WTC11 (cell line): ENCODE data around the gene P2RX1. TPM values are rescaled to one million over a fixed set of nuclear protein-coding genes. Genes with fewer than 3 reads are reported as not detected.

ENCODE experiments used
- ATAC-seq: fragments of 200-7000 bp; cut with Tn5 transposase; 2 replicates; pipeline ENCODE4 v1.10.0; 2021; ENCODE audit warnings: mild to moderate bottlenecking, moderate library complexity
- CTCF ChIA-PET: fragments of 300-600 bp; sonication (Branson Sonifier 250); formaldehyde crosslinking; loops from one replicate; lab custom pipeline; 2021; ENCODE audit warnings: antibody characterized with exemption; lab: Charles Lee
- POLR2A ChIA-PET: fragments of 350-600 bp; sonication (Branson Sonifier 250); formaldehyde crosslinking; loops from one replicate; lab custom pipeline; 2021; ENCODE audit warnings: antibody characterized with exemption; lab: Charles Lee
- DNase-seq: peaks from one replicate; pipeline ENCODE4 v3.0.0; 2021; ENCODE audit warnings: low spot score
- H3K27ac Mint-ChIP-seq: 2 replicates; pipeline ENCODE4 v1.8.0; 2021; ENCODE audit warnings: mixed read lengths
- H3K27me3 Mint-ChIP-seq: 2 replicates; pipeline ENCODE4 v1.8.0; 2021; ENCODE audit warnings: low read depth, mild to moderate bottlenecking, moderate library complexity, mixed read lengths
- H3K36me3 Mint-ChIP-seq: 2 replicates; pipeline ENCODE4 v1.8.0; 2021; ENCODE audit warnings: mixed read lengths
- H3K4me1 Mint-ChIP-seq: 2 replicates; pipeline ENCODE4 v1.8.0; 2022; ENCODE audit warnings: mixed read lengths
- H3K4me3 Mint-ChIP-seq: 2 replicates; pipeline ENCODE4 v1.8.0; 2021; ENCODE audit warnings: mild to moderate bottlenecking, moderate library complexity, mixed read lengths
- H3K9me3 Mint-ChIP-seq: 2 replicates; pipeline ENCODE4 v1.8.0; 2021; ENCODE audit warnings: mixed read lengths
- AFF4 ChIP-seq: sonication (generic); formaldehyde crosslinking; IDR thresholded peaks from 2 replicates; pipeline ENCODE4 v1.8.1; 2023; ENCODE audit warnings: mild to moderate bottlenecking, missing genetic modification reagents, borderline replicate concordance
- CBFB ChIP-seq: sonication (generic); formaldehyde crosslinking; IDR thresholded peaks from 2 replicates; pipeline ENCODE4 v1.8.1; 2022; ENCODE audit warnings: mild to moderate bottlenecking, low read depth, missing genetic modification reagents
- CREB1 ChIP-seq: sonication (generic); formaldehyde crosslinking; IDR thresholded peaks from 2 replicates; pipeline ENCODE4 v1.8.0; 2023; ENCODE audit warnings: mild to moderate bottlenecking, missing genetic modification reagents
- CTCF ChIP-seq: fragments of 200-600 bp; IDR thresholded peaks from 2 replicates; pipeline ENCODE4 v1.8.0; 2022; ENCODE audit warnings: antibody characterized with exemption
- GTF2I ChIP-seq: fragments of 250-450 bp; sonication (Bioruptor Pico); conservative IDR thresholded peaks from 2 replicates; pipeline ENCODE4 v1.4.0; 2021; ENCODE audit warnings: mild to moderate bottlenecking
- JUN ChIP-seq: sonication (generic); formaldehyde crosslinking; IDR thresholded peaks from 2 replicates; pipeline ENCODE4 v1.8.0; 2023; ENCODE audit warnings: mild to moderate bottlenecking, missing genetic modification reagents
- KAT7 ChIP-seq: sonication (generic); formaldehyde crosslinking; IDR thresholded peaks from 2 replicates; pipeline ENCODE4 v1.8.1; 2023; ENCODE audit warnings: missing genetic modification reagents, mild to moderate bottlenecking, borderline replicate concordance
- NFYB ChIP-seq: sonication (generic); formaldehyde crosslinking; conservative IDR thresholded peaks from 2 replicates; pipeline ENCODE4 v1.8.0; 2022; ENCODE audit warnings: low read depth, missing genetic modification reagents
- ZNF121 ChIP-seq: sonication (generic); formaldehyde crosslinking; IDR thresholded peaks from 2 replicates; pipeline ENCODE4 v1.8.0; 2023; ENCODE audit warnings: missing genetic modification reagents
- ZNF317 ChIP-seq: sonication (generic); formaldehyde crosslinking; IDR thresholded peaks from 2 replicates; pipeline ENCODE4 v1.8.1; 2023; ENCODE audit warnings: low read depth, mild to moderate bottlenecking, moderate library complexity, missing genetic modification reagents, borderline replicate concordance
- ZNF512 ChIP-seq: sonication (generic); formaldehyde crosslinking; IDR thresholded peaks from 2 replicates; pipeline ENCODE4 v1.8.1; 2022; ENCODE audit warnings: missing genetic modification reagents, borderline replicate concordance
- total RNA-seq: library from RNA; stranded (reverse); gene quantifications from 3 replicates; pipeline ENCODE4 v1.2.3, GENCODE V29; 2021
- TF ChIP-seq, protein P1 (sequence below): sonication (generic); formaldehyde crosslinking; IDR thresholded peaks from 2 replicates; pipeline ENCODE4 v1.8.1; 2022; ENCODE audit warnings: mild to moderate bottlenecking, moderate library complexity, missing genetic modification reagents
- TF ChIP-seq, protein P2 (sequence below): sonication (generic); formaldehyde crosslinking; IDR thresholded peaks from 2 replicates; pipeline ENCODE4 v1.8.1; 2023; ENCODE audit warnings: mild to moderate bottlenecking, moderate library complexity, missing genetic modification reagents
- TF ChIP-seq, protein P3 (sequence below): sonication (generic); formaldehyde crosslinking; conservative IDR thresholded peaks from 2 replicates; pipeline ENCODE4 v1.8.1; 2023; ENCODE audit warnings: mild to moderate bottlenecking, low read depth, missing genetic modification reagents, moderate library complexity
- TF ChIP-seq, protein P4 (sequence below): sonication (generic); formaldehyde crosslinking; IDR thresholded peaks from 2 replicates; pipeline ENCODE4 v1.8.1; 2022; ENCODE audit warnings: low read depth, mild to moderate bottlenecking, moderate library complexity, missing genetic modification reagents, borderline replicate concordance
- TF ChIP-seq, protein P5 (sequence below): sonication (generic); formaldehyde crosslinking; IDR thresholded peaks from 2 replicates; pipeline ENCODE4 v1.8.0; 2022; ENCODE audit warnings: mild to moderate bottlenecking, missing genetic modification reagents

P2RX1 gene
- total RNA-seq, 1 experiment from 2014 or later = 0.07 TPM

DNA sequence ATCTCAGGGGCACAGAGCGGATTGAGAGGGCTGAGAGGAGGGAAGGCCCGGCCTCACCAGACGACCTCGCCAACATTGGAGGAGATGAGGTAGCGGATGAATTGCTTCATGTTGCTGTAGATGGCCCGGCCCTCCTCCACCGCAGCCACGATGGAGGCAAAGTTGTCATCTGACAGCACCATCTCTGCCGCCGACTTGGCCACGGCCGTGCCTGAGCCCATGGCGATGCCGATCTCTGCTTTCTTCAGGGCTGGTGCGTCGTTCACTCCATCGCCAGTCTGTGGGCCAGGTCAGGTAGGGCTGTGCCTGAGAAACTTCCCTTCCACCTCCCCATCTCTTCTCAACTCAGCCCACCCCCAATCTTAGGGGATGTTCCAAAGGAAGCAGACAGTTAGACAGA, 21.1 kb upstream of the P2RX1 start (continued):
- TF ChIP-seq, protein P1, sequence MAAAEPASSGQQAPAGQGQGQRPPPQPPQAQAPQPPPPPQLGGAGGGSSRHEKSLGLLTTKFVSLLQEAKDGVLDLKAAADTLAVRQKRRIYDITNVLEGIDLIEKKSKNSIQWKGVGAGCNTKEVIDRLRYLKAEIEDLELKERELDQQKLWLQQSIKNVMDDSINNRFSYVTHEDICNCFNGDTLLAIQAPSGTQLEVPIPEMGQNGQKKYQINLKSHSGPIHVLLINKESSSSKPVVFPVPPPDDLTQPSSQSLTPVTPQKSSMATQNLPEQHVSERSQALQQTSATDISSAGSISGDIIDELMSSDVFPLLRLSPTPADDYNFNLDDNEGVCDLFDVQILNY (CRISPR knock-in tag) = no peak
- TF ChIP-seq, protein P2, sequence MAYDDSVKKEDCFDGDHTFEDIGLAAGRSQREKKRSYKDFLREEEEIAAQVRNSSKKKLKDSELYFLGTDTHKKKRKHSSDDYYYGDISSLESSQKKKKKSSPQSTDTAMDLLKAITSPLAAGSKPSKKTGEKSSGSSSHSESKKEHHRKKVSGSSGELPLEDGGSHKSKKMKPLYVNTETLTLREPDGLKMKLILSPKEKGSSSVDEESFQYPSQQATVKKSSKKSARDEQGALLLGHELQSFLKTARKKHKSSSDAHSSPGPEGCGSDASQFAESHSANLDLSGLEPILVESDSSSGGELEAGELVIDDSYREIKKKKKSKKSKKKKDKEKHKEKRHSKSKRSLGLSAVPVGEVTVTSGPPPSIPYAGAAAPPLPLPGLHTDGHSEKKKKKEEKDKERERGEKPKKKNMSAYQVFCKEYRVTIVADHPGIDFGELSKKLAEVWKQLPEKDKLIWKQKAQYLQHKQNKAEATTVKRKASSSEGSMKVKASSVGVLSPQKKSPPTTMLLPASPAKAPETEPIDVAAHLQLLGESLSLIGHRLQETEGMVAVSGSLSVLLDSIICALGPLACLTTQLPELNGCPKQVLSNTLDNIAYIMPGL (CRISPR knock-in tag) = no peak

DNA sequence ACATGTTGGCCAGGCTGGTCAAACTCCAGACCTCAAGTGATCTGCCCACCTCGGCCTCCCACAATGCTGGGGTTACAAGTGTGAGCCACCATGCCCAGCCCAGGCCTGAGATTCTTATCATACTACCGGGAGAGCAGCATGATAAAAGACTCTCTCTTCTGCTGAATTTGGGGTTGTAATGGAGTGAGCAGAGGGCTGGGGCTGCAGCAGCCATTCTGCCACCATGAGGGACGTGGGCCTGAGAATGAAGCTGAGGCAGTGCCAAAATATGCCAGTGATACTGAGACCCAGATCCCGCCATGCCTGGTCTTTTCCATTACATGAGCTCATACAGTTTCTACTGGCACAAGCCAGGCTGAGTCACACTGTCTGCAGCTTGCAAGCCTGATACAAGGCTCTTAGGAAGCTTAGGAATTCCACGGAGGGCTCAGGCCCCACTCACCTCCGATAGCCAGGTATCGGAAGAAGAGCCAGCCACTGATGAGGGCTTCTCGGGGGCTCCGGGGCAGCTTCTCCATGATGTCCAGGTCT, 19.6 kb upstream of the P2RX1 start:
- Mint-ChIP-seq H3K4me1 (no peaks in the 10 kb centered on the region), H3K4me3 (no peak overlapping the region), H3K27ac (no peak overlapping the region), H3K36me3 (peaks cover 23% of the 10 kb centered on the region), H3K27me3 (no peaks in the 10 kb centered on the region), H3K9me3 (no peaks in the 10 kb centered on the region)
- TF ChIP-seq CBFB (no peak), KAT7 (CRISPR knock-in tag) (no peak), ZNF317 (CRISPR knock-in tag) (no peak), ZNF121 (CRISPR knock-in tag) (no peak), GTF2I (peak; percentile 34; the same call in 1 of the 2 replicates), ZNF512 (no peak), CREB1 (CRISPR knock-in tag) (no peak), NFYB (no peak)
- TF ChIP-seq, protein P3, sequence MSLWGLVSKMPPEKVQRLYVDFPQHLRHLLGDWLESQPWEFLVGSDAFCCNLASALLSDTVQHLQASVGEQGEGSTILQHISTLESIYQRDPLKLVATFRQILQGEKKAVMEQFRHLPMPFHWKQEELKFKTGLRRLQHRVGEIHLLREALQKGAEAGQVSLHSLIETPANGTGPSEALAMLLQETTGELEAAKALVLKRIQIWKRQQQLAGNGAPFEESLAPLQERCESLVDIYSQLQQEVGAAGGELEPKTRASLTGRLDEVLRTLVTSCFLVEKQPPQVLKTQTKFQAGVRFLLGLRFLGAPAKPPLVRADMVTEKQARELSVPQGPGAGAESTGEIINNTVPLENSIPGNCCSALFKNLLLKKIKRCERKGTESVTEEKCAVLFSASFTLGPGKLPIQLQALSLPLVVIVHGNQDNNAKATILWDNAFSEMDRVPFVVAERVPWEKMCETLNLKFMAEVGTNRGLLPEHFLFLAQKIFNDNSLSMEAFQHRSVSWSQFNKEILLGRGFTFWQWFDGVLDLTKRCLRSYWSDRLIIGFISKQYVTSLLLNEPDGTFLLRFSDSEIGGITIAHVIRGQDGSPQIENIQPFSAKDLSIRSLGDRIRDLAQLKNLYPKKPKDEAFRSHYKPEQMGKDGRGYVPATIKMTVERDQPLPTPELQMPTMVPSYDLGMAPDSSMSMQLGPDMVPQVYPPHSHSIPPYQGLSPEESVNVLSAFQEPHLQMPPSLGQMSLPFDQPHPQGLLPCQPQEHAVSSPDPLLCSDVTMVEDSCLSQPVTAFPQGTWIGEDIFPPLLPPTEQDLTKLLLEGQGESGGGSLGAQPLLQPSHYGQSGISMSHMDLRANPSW (CRISPR knock-in tag) = no peak
- ChIA-PET CTCF (interaction anchor here (0.6 to 3.8 kb wide), 13 partner anchors 12 to 198 kb away, joined by 3 to 85 read pairs (median 6); partner anchors contain the start of gene ATP2A3), POLR2A (interaction anchor here (0.6 to 0.8 kb wide), 2 partner anchors 16 to 29 kb away, joined by 3 to 4 read pairs; no protein-coding TSS in a partner anchor)
- DNase-seq = no peak
- ATAC-seq = no peak

DNA sequence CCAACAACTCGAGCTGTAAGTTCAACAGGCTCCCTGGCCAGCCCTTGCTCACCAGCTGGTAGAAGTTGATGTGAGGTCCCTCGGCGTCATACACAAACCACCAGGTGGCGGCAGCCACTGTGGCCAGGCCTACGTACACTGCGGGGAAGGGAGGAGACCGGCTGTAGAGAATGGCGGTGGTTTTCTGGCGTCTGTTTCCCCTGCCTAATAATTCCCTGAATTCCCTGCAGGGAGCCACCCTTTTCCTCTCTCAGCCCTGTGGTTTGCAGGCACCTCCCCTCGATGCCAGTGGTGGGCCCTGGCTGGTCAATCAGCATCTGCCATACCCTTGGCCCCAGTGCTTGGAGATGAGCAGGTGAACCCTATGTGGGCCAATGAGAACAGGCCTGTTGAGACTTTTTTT, 18.9 kb upstream of the P2RX1 start:
- ChIA-PET CTCF (interaction anchor here (0.6 to 3.8 kb wide), 29 partner anchors 9 to 280 kb away, joined by 3 to 85 read pairs (median 4); partner anchors contain the start of genes ATP2A3 and P2RX1), POLR2A (no interaction called here)
- DNase-seq = peak; percentile 83
- no peaks in the 10 kb centered on the region for H3K9me3 Mint-ChIP-seq
- H3K4me1 Mint-ChIP-seq = no peaks in the 10 kb centered on the region
- ATAC-seq = peak; percentile 97
- H3K27ac Mint-ChIP-seq = no peak overlapping the region; the same call in 1 of the 2 replicates
- H3K27me3 Mint-ChIP-seq = no peaks in the 10 kb centered on the region
- H3K36me3 Mint-ChIP-seq = peaks cover 22% of the 10 kb centered on the region
- H3K4me3 Mint-ChIP-seq = no peak overlapping the region
- TF ChIP-seq JUN (CRISPR knock-in tag) (no peak), AFF4 (CRISPR knock-in tag) (no peak), CTCF (peak; percentile 46; the same call in 1 of the 2 replicates), CBFB (no peak)
- TF ChIP-seq, protein P4, sequence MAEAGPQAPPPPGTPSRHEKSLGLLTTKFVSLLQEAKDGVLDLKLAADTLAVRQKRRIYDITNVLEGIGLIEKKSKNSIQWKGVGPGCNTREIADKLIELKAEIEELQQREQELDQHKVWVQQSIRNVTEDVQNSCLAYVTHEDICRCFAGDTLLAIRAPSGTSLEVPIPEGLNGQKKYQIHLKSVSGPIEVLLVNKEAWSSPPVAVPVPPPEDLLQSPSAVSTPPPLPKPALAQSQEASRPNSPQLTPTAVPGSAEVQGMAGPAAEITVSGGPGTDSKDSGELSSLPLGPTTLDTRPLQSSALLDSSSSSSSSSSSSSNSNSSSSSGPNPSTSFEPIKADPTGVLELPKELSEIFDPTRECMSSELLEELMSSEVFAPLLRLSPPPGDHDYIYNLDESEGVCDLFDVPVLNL (CRISPR knock-in tag) = no peak
- TF ChIP-seq, protein P5, sequence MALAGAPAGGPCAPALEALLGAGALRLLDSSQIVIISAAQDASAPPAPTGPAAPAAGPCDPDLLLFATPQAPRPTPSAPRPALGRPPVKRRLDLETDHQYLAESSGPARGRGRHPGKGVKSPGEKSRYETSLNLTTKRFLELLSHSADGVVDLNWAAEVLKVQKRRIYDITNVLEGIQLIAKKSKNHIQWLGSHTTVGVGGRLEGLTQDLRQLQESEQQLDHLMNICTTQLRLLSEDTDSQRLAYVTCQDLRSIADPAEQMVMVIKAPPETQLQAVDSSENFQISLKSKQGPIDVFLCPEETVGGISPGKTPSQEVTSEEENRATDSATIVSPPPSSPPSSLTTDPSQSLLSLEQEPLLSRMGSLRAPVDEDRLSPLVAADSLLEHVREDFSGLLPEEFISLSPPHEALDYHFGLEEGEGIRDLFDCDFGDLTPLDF (CRISPR knock-in tag) = no peak
